Calu3 (cell line): ENCODE results near the gene SRCAP. TPM values are rescaled to one million over a fixed set of nuclear protein-coding genes. Genes with fewer than 3 reads are reported as not detected.
A peak's percentile ranks its signal among the peaks of the same experiment; 100 is the strongest.

Experiments
- Bru-seq: library from RNA; stranded (reverse); fragments of 400-500 nt; gene quantifications from one replicate; lab custom pipeline; 2021; lab: Mats Ljungman, UMichigan
- BruChase-seq, 2 experiments: library from RNA; stranded (reverse); fragments of 400-500 nt; gene quantifications; one replicate each; lab custom pipeline; 2021; lab: Mats Ljungman, UMichigan
- BruUV-seq: library from RNA; stranded (reverse); fragments of 400-500 nt; replicated peaks from 2 replicates; lab custom pipeline; 2021; lab: Mats Ljungman, UMichigan
- CTCF ChIA-PET: fragments of 300-600 bp; sonication (Branson Sonifier 250); formaldehyde crosslinking; loops from one replicate; lab custom pipeline; 2022; ENCODE audit warnings: antibody characterized with exemption; lab: Charles Lee
- DNase-seq: peaks from one replicate; pipeline ENCODE4 v3.0.0; 2022
- H3K27ac Mint-ChIP-seq: one replicate; pipeline ENCODE4 v1.8.0; 2022; ENCODE audit warnings: mixed read lengths; ENCODE audit not compliant: unreplicated experiment
- H3K27me3 Mint-ChIP-seq: one replicate; pipeline ENCODE4 v1.8.0; 2022; ENCODE audit warnings: mixed read lengths; ENCODE audit not compliant: unreplicated experiment
- H3K36me3 Mint-ChIP-seq: one replicate; pipeline ENCODE4 v1.8.0; 2022; ENCODE audit warnings: mild to moderate bottlenecking, moderate library complexity, mixed read lengths; ENCODE audit not compliant: insufficient read depth, unreplicated experiment
- H3K4me1 Mint-ChIP-seq: one replicate; pipeline ENCODE4 v1.8.0; 2022; ENCODE audit warnings: mild to moderate bottlenecking, low read depth, mixed read lengths; ENCODE audit not compliant: unreplicated experiment
- H3K4me3 Mint-ChIP-seq: one replicate; pipeline ENCODE4 v1.8.0; 2022; ENCODE audit warnings: mild to moderate bottlenecking, low read depth, moderate library complexity, mixed read lengths; ENCODE audit not compliant: unreplicated experiment
- H3K9me3 Mint-ChIP-seq: one replicate; pipeline ENCODE4 v1.8.0; 2022; ENCODE audit warnings: low read depth, mixed read lengths; ENCODE audit not compliant: unreplicated experiment
- CTCF ChIP-seq: fragments of 200-600 bp; IDR thresholded peaks from one replicate; pipeline ENCODE4 v1.8.0; 2022; ENCODE audit warnings: antibody characterized with exemption; ENCODE audit not compliant: unreplicated experiment
- intact Hi-C: fragments of 100-400 bp; cut with micrococcal nuclease; formaldehyde crosslinking; loops from one replicate; pipeline ENCODE4 v1.10.0; 2022; ENCODE audit not compliant: unreplicated experiment
- long read RNA-seq: library from polyadenylated mRNA; stranded (forward); transcript quantifications from one replicate; pipeline ENCODE4 v2.0.0, GENCODE V29; 2022
- total RNA-seq: library from RNA; stranded (reverse); gene quantifications from 2 replicates; pipeline ENCODE4 v1.2.3, GENCODE V29; 2022

The SRCAP gene
- total RNA-seq: 84.6 and 90.8 TPM in 2 replicates
- percentile 95 among the genes with signal in this experiment for Bru-seq, nascent RNA
- percentile 92 among the genes with signal in this experiment for BruChase-seq, experiment 1, labeled RNA remaining after a 6-hour chase
- BruChase-seq, experiment 2, labeled RNA remaining after a 2-hour chase: percentile 93 among the genes with signal in this experiment
- long read RNA-seq, partial matches to known transcripts: 1 of 1 reads
- long read RNA-seq, other reads (novel, unspliced or antisense): 0 of 1 reads

GRCh38 chr16:30698816-30699614 lies at the start of gene SRCAP:
SRCAP (plus strand) TSS chr16:30699171; CDS start chr16:30700825, 1,654 bp downstream.
- H3K9me3 Mint-ChIP-seq: no peaks in the 10 kb centered on the region
- peak; percentile 93 for DNase-seq
- H3K27me3 Mint-ChIP-seq: no peaks in the 10 kb centered on the region
- BruUV-seq: no TSS peak
- peaks cover 26% of the 10 kb centered on the region for H3K4me1 Mint-ChIP-seq
- CTCF ChIA-PET: interaction anchor here (0.6 kb wide), 1 partner anchor 303 kb away, joined by 3 read pairs; no protein-coding TSS in a partner anchor
- TF ChIP-seq CTCF: no peak
- H3K4me3 Mint-ChIP-seq: peak within 1 kb of the TSS; percentile 96
- H3K27ac Mint-ChIP-seq: peak within 1 kb of the TSS; percentile 99
- intact Hi-C loops: loop anchor here (5.0 kb wide), 1 partner anchor 42 kb away; the partner anchor contains the start of gene FBRS
- peaks cover 78% of the 10 kb centered on the region for H3K36me3 Mint-ChIP-seq

- H3K4me1 Mint-ChIP-seq: peaks cover 12% of the 10 kb centered on the region
- no peaks in the 10 kb centered on the region for H3K9me3 Mint-ChIP-seq
- CTCF ChIA-PET: interaction anchor here (0.6 to 1.7 kb wide), 13 partner anchors 8 to 860 kb away, joined by 3 to 8 read pairs (median 4); partner anchors contain the start of genes DCTPP1, ZNF48 and ZNF689
- peak overlapping the region; percentile 94 for H3K27ac Mint-ChIP-seq
- no peak for DNase-seq
- intact Hi-C loops: no loop called here
- no peak for TF ChIP-seq CTCF
- H3K27me3 Mint-ChIP-seq: no peaks in the 10 kb centered on the region
- peak overlapping the region; percentile 96 for H3K4me3 Mint-ChIP-seq
- BruUV-seq: no TSS peak
- peaks cover 33% of the 10 kb centered on the region for H3K36me3 Mint-ChIP-seq
Observed at GRCh38 chr16:30649725-30650368, 49.1 kb upstream of the SRCAP start.

GRCh38 chr16:30650369-30651123 lies 48.4 kb upstream of the SRCAP start, which contains the start of gene PRR14:
PRR14 (plus strand) TSS chr16:30650960; CDS start chr16:30651646, 686 bp downstream.
- intact Hi-C loops: no loop called here
- H3K4me3 Mint-ChIP-seq: peak within 1 kb of the TSS; percentile 96
- peak; percentile 99 for DNase-seq
- peaks cover 33% of the 10 kb centered on the region for H3K36me3 Mint-ChIP-seq
- TF ChIP-seq CTCF: peak; percentile 30
- BruUV-seq: no TSS peak
- CTCF ChIA-PET: interaction anchor here (0.6 to 1.7 kb wide), 13 partner anchors 9 to 860 kb away, joined by 3 to 8 read pairs (median 4); partner anchors contain the start of genes DCTPP1, ZNF48 and ZNF689
- no peaks in the 10 kb centered on the region for H3K9me3 Mint-ChIP-seq
- H3K27me3 Mint-ChIP-seq: no peaks in the 10 kb centered on the region
- H3K27ac Mint-ChIP-seq: peak within 1 kb of the TSS; percentile 94
- peaks cover 12% of the 10 kb centered on the region for H3K4me1 Mint-ChIP-seq
